Measurements from ENCODE around the gene MMP24OS. TPM values are rescaled to one million over a fixed set of nuclear protein-coding genes. Genes with fewer than 3 reads are reported as not detected.
A peak's percentile ranks its signal among the peaks of the same experiment; 100 is the strongest.

MMP24OS gene
- total and polyA plus RNA-seq, 2 donors (not counting 3 experiments of a cell fraction or from before 2014, with no cell fraction given) = 35.1 to 55.6 TPM

- POLR2A ChIA-PET = interaction anchor here (0.5 kb wide), 1 partner anchor 92 kb away, joined by 3 read pairs; no protein-coding TSS in a partner anchor
- Histone ChIP-seq H4K20me1 (replicated peaks; ENCODE audit: control insufficient read depth, extremely low read depth, insufficient read depth, low read length) (no peaks in the 10 kb centered on the region), H3K9ac (replicated peaks; ENCODE audit: extremely low read depth, insufficient read depth, low read length) (no peak overlapping the region), H3K4me3 (replicated peaks in 1 of 3; ENCODE audit: insufficient read depth in 1 of 3, low read depth in 1 of 3, low read length in 3 of 3) (no peak overlapping the region), H3K36me3 (ENCODE audit: control insufficient read depth in 2 of 2, extremely low read depth in 1 of 2, insufficient read depth in 2 of 2, low read length in 2 of 2) (no peaks in the 10 kb centered on the region), H3K9me1 (replicated peaks; ENCODE audit: control insufficient read depth, extremely low read depth, insufficient read depth, low read length) (no peaks in the 10 kb centered on the region), H3K9me3 (replicated peaks; ENCODE audit: control insufficient read depth, insufficient read depth, low read length) (no peaks in the 10 kb centered on the region), H3K27me3 (ENCODE audit: control insufficient read depth in 2 of 2, insufficient read depth in 2 of 2, low read length in 2 of 2) (no peaks in the 10 kb centered on the region), H3K79me2 (ENCODE audit: control insufficient read depth, insufficient read depth, low read length) (no peaks in the 10 kb centered on the region), H3K4me1 (ENCODE audit: control insufficient read depth, extremely low read depth, insufficient read depth, low read length) (peaks cover 43% of the 10 kb centered on the region), H3K27ac (ENCODE audit: insufficient read depth, low read depth, low read length) (peak overlapping the region; percentile 74), H3K4me2 (ENCODE audit: insufficient read depth, low read length) (no peak overlapping the region), H2AFZ (ENCODE audit: low read depth, low read length) (no peak overlapping the region)
- dilution Hi-C loops (cut with MboI; ENCODE audit: extremely low pct_ligation_motif_present, low sequenced_read_pairs) (no loop called here), intact Hi-C loops (cut with micrococcal nuclease) (no loop called here)
- no peak for DNase-seq (ENCODE audit: low read depth, low spot score)
- CTCF ChIA-PET = interaction anchor here (1.7 to 6.7 kb wide), 2 partner anchors 10 to 14 kb away, joined by 10 to 83 read pairs; no protein-coding TSS in a partner anchor
- BruUV-seq (replicated peaks) = no TSS peak
- TF ChIP-seq CTCF (IDR thresholded peaks at IDR 0.05; ENCODE audit: extremely low read depth in 1 of 2, insufficient read depth in 1 of 2, low read depth in 1 of 2, low read length in 2 of 2) = no peak
- TF ChIP-seq POLR2A (IDR thresholded peaks at IDR 0.05; ENCODE audit: low read depth, low read length) = no peak
- TF ChIP-seq FOS (IDR thresholded peaks at IDR 0.05; ENCODE audit: borderline replicate concordance, insufficient read depth, low read length) = no peak
- no peak for TF ChIP-seq MYC (IDR thresholded peaks at IDR 0.05; ENCODE audit: low read depth, low read length)
- no peak for TF ChIP-seq POLR2AphosphoS5 (IDR thresholded peaks at IDR 0.05; ENCODE audit: insufficient read depth, low read depth, low read length)
- TF ChIP-seq JUN (IDR thresholded peaks at IDR 0.05; ENCODE audit: borderline replicate concordance, insufficient read depth, insufficient read length, low read depth) = no peak
- no peak for TF ChIP-seq MAX (IDR thresholded peaks at IDR 0.05; ENCODE audit: insufficient read depth, insufficient read length)
- TF ChIP-seq EZH2 (IDR thresholded peaks at IDR 0.05; ENCODE audit: borderline replicate concordance, low read depth, low read length, severe bottlenecking) = no peak
- TF ChIP-seq GATA2 (IDR thresholded peaks at IDR 0.05; ENCODE audit: insufficient read depth, insufficient read length, low read depth, low read length) = no peak
- FAIRE-seq = no peak
Observed at GRCh38 chr20:35319871-35320197, 41.9 kb upstream of the MMP24OS start.
